ENCODE data around the gene UNC5CL.

The UNC5CL gene

DNA sequence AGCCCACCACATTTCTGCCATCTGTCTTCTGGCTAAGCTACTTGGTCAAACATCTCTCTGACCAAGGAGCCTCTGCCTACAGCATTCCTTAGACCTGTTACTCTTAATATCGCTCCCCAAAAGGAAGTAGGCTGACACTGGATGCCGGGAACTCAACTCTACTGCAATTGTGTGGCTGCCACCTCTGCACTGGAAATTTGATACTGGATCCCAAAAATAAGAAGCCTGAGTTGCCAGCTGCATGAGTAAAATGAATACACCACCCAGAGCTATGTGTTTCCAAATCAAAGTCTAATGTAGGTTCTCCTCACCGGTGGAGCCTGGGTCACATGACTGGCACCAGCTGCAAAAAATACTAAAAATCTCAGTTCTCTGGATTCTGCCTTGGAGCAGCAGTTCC is 36.9 kb downstream of the UNC5CL start:
- DNase-seq = no peak

DNA sequence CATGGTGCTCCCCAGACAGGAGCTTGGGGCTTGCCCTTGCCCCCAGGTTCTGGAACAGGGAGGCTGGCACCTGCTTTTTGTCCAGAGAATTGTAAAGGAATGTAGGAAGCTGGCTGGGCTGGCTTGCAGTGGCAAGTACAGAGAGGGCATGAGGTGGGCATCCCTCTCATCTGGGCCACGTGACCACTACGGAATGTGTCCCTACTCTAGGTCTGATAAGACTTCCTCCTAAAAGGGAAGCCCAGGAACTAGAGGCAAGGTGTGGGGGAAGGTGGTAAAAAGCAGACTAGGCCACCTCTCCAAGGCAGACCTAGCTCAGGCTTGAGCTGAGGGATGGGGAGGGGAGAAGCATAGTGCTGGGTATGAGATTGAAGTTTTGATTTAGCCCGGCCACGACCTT is 38.8 kb downstream of the UNC5CL start:
- no peak for DNase-seq

DNA sequence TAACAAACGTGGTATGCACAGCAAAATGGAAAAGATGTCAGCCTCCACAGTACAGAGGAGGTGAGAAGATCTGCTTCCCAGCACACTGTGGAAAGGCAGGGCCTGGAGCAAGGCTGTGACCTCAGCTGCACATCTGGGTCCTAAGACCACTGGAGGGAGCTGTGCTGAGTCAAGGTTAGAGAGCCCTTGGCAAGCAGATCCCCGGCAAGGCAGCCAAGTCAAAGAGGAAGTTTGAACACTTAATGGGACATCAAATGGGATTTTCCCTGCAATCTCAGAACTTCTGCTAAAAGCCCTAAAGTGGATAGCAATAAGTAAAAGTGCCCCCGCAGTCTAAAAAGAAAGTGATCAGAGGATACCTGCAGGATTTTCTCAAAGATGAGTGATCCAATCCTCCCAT is 39.5 kb downstream of the UNC5CL start:
- no peak for DNase-seq

DNA sequence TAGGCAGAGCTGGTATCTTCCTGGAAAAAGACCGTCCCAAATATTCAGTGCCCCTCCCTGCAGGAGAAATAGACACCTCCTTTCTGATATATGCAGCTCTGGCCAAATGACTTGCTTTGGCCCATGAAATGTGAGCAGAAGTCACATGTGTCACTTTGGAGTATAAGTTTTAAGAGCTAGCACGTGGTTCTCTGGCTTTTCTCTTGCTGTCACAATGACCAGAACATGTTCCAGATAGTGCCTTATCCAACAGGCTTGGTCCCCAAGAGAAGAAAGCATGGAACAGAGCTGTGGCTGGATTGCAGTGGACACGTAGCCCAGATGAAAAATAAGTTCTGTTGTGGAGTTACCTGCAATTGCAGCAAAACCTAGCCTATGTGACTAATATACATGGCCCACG is 40.4 kb downstream of the UNC5CL start:
- DNase-seq = no peak

DNA sequence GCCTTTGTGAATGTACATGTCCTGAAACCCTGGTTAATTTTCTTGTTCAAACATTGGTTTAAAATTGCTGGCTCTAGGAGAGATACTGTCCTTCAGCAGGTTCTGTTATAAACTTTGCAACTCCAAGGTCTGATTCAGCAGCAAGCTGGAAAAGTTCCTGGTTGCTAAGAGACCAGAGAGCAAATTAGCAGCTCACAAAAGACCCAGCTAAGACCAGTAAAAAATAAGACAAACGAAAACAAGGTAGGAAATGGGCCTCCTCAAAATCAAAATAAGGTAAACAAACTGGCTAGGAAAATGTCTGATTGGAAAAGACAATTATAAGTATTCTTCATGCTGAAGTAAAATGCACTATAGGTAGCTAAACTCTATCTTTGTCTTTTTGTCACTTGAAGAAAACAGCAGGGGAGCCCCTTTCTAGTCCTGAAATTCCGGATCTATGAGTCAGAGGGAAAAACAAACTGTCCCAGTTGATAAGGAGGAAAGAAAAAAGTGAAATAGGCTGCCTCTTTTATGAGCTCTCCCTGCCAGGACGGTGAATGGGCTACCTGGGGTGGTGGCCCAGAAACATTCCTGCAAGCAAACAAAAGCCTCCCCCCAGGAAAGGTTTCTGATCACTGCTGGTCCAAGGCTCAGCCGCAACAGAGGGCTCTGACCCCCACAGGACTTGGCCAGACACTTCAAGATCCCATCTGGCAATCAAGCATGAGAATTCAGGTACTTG is 41.6 kb downstream of the UNC5CL start:
- no peak for DNase-seq

DNA sequence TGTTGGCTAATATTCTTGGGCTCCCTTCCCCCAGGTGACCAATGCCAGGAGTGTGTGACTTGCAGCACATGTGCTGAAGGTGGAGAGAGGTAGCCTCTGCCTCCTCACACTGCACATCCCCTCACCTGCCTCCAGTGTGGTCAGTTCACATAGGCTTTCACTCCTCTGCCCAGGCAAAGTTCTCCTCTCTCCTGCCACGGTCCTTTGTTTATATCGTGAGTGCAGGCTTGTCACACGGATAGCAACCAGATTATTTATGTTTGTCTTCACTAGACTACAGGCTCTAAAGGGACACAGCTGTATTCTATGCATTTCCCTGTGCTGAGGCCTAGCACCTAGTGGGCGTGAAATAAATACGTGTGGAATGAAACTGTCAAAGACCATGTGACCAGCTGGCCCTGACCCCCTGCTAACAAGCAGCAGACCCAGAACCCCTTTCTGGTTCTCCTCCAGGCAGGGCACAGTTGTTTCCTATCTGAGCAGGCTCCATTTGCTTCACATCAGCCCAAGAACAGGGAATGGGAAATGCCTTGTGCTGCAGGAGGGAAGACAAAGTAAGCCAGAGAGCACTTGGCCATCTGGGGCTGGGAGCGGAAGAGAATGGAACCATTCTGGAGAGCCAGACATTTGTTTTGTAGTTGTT is 42.3 kb downstream of the UNC5CL start:
- DNase-seq = no peak

DNA sequence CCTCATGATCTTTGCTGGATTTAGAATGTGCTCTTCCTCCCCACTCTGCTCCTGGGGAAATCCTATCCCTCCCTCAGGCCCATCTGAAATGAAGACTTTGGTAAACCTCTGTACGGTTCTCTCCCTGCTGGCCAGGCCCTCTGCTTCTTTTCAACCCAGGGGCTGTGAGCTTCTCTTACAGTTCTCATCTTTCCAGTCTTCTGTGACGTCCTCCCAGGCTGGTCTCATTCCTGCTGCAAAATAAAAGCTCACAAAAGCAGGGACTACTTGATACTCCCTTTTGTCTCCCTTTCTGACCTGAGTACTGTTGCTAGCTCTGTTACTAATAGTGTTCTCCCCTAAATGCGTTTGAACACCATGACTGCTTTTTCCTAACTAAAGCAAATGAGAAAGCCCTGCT is 46.3 kb downstream of the UNC5CL start:
- DNase-seq = no peak

DNA sequence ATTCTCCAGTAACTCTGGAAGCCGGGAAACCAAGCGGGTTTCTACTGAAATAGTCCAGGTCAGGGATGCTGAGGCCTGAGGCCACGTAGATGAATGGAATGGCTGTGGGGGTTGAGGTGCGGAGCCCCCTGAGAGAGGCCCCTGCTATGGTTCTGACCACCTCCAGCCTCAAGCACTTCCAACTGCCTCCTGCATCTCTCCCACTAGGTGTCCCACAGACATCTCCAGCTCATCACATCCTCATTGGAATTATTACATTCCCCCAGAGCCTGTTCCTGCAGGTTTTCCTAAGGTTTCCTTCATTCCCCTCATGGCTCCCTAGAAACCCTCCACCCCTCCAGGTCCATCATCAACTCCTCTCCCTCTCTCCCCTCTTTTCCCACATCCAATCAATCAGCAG is 48.7 kb downstream of the UNC5CL start:
- no peak for DNase-seq

DNA sequence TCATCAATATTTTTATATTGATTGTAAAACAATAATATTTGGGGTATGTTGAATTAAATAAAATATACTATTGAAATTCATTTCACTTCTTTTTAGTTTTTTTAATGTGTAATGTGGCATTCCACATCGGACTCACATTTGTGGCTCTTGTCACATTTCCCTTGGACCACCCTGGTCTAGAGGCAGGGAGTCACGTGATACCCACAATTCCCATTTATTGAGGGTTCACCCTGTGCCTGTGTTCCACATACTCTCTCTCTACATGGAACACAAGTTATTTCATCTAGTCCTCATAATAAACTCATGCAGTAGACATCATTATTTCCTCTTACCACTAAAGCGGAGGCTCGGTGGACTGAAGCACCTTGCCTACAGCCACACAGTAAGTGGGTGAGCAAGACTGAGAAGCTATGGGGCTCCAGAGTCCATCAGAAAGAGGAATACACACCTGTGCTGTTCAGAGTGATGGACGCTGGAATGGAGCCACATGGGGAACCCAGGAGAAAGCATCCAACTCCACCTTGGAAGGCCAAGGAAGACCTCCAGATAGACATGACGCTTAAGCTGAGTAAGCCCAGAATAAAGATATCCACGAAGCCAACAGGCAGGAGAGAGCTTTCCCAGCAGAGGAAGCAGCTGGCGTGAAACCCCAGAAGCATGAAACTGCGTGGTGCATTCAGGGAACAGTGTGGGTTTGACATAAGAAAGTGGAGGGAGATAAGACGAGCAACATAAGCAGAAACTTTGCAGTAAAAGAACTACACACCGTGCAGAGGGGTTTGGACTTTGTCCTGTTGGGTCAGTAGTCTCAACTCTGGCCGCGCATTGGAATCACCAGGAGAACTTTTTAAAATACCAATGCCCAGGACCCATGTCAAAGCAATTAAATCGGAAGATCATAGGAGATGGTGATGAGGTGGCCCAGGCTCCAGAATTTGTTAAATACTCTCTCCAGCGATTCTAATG is 49.5 kb downstream of the UNC5CL start:
- DNase-seq = no peak

DNA sequence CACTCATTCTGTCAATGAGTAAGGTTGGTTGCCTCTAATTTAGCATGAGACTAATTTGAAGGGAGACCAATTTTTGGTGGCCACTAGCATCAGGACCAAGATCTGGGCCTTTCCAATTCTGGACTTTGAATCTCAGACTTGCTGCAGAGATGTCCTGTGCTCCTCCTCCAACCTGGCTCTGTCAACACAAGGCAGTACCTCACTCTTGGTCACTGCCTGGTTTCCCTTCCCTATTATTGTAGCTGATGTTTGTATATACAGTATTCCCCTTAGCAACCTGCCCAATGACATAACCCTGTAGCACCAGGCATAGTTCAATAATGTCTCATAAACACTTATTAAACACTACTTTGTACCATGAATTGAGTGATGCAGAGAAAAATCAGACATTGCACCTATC is 50.4 kb downstream of the UNC5CL start:
- no peak for DNase-seq

DNA sequence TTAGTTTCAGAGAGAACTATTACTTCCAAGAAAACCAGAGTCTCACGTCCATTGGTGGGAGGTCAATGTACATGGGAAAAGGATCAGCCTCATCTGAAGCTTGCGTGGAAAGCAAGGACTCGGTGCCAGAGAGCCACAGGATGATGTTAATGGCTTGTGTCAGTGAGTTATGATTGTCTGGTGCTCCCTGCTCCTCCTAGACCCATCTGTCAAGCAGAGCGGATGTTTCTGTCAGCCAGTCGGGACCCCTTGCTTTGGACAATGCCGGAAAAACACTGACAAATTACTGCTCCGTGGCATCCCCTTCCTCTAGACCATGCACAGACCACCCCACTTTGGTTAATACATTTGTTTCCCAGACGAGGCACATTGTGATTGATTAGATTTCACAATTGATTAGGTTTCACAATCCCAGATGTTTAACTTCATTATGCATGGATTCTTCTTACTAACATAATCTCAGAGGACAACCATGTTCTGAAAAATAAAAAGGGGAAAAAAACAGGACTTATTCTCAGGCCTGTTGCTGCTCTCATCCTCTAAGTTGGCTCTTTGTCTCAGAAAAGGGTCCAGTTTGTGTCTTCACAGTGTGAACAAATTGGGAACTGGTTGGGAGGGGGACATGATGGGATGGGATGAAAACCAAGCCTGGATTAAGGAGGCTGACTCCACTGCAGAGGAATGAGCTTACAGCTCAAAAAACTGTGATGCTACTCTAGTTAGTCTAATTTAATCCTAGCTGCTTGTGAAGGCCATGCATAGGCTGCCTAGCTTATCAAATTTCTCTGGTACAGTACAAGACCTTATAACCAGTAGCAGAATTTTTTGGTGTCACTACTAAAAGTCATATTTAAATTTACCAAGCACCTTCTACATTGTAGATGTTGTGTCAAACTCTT is 51.9 kb downstream of the UNC5CL start:
- no peak for DNase-seq

DNA sequence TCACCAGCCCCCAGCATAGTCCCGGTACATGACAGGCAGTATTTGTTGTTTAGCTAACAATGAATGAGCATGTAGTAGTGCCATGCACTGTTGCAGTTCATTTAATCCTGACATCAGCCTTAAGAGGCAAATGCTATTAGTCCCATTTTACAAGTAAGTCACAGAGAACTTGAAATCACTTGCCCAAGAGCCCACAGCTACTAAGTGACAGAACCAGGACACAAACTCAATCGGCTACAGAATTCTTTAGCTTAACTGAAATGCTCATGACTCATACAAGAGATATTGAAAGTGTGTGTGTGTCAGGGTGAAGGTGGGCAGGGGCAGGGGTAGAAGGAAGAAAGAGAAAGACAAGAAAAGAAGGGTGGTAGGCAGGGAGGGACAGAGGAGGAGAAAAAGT is 52.7 kb downstream of the UNC5CL start:
- DNase-seq = no peak

DNA sequence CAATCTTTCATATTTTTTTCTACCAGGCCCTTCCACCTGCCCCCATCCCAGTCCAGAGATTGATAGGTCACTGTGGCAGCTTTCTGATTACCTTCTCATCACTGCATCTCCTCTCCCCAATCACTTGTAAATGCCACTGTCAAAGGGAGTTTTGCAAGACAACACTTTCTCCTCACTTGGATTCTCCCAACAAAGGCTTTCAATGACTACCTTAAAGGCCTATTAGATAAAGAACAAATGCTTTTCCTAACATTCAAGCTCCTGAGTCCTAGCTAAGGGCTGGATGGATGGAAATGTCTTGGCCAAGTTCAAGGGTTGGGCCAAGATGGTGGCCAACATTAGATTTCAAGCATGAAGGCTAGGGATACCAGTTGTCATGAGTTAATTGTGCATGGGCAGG is 55.3 kb downstream of the UNC5CL start:
- no peak for DNase-seq

DNA sequence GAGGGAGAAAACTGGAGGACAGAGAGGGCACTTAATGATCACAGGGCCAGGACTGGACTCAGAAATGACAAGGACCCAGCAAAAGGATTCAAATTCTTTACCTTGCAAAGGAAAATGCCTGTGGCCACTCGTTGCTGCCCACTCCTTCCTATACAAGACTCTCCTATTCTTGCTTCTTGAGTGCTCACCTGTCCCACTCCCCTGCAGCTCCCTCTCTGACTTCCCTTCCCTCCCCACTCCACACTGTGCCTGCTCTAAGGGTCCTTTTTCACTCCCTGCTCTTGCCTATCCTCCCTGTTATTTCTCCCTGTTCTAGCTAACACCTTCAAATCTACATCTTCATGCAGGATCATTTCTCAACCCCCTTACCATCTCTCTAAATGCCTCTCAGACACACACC is 56.1 kb downstream of the UNC5CL start:
- no peak for DNase-seq

DNA sequence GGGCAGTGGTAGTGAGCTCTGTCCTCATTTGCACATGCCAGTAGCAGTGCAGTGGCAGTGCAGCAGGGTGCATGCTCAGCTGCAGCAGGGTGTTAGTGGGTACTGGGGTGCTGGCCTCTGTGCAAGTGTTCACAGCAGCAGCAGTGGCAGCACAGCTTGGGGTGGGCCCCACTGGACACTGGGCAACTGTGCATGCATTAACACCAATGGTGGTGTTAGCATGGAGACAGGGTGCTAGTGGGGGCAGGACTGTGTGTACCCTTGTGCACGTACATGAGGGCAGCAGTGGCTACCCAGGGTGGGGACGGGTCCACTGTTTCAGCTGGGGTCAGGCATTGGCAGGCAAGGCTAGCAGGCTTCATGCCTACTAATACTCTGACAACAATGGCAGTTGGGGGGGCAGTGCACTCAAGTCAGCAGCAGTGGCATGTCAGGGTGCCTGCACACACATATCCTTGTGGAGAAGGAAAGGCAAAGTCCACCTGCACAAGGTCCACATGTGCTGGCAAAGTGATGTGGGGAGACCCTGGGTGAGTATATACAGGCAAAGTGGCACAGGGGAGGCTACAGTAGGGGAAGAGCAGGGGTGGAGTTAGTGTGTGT is 60.2 kb downstream of the UNC5CL start:
- no peak for DNase-seq

DNA sequence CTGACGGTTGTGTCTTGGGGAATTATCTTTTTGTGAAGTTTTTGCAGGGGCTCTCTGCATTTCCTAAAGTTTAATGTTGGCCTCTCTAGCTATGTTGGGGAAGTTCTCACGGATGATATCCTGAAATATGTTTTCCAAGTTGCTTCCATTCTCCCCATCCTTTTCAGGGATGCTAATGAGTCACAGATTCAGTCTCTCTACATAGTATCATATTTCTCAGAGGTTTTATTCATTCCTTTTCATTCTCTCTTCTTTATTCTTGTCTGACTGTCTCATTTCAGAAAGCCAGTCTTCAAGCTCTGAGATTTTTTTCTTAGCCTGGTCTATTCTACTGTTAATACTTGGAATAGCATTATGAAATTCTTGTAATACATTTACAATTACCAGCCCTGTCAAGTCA is 61.3 kb downstream of the UNC5CL start:
- no peak for DNase-seq

DNA sequence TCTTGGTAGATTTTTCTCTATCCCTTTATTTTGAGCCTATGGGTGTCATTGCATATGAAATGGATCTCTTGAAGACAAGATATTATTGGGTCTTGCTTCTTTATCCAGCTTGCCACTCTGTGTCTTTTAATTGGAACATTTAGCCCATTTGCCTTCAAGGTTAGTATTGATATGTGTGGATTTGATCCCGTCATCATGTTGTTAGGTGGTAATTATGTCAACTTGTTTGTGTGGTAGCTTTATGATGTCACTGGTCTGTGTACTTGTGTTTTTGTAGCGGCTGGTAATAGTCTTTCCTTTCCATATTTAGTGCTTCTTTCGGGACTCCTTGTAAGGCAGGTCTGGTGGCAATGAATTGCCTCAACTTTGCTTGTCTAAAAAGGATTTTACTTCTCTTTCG is 61.9 kb downstream of the UNC5CL start:
- DNase-seq = no peak
